GM23338 (cell line): ENCODE data around the gene DENND11. TPM values are rescaled to one million over a fixed set of nuclear protein-coding genes. Genes with fewer than 3 reads are reported as not detected.

ENCODE experiments used
- polyA plus RNA-seq: library from polyadenylated mRNA; unstranded; fragments of >200 nt; fragmentation: Nextera tagmentation; extraction: Ambion mirVana; gene quantifications from 2 replicates; pipeline ENCODE4 v1.2.1, GENCODE V29; 2016
- small RNA-seq: library from RNA; depleted of rRNA; stranded (forward); fragments of <200 nt; gene quantifications from one replicate; pipeline ENCODE3, GENCODE V24; 2014; ENCODE audit warnings: low replicate concordance
- total RNA-seq: library from RNA; depleted of rRNA; stranded (reverse); fragments of >200 nt; shearing (Covaris generic); gene quantifications from 2 replicates; pipeline ENCODE4 v1.2.3, GENCODE V29; 2014; rRNA removed

The DENND11 gene
- total and polyA plus RNA-seq, 2 experiments from 2014 or later: 5.1 to 29.5 TPM

Small RNA genes lying within 50 kb of the gene (small RNA-seq; reads per million reads assigned to genes)
- not detected for gene RNU1-82P

Other genes with a start within 250 kb of the DENND11 start
- 36.6 and 37.9 TPM in 2 replicates for gene AGK, start 150.8 kb downstream of the DENND11 start, total RNA-seq
- gene AGK, start 150.8 kb downstream of the DENND11 start, polyA plus RNA-seq: 19.1 and 21.9 TPM in 2 replicates
- gene WEE2, start 6.2 kb upstream of the DENND11 start, total RNA-seq: 0.16 TPM in 1 of 2 replicates, not detected in the other
- gene WEE2, start 6.2 kb upstream of the DENND11 start, polyA plus RNA-seq: not detected in 2 replicates
- 283 and 350 TPM in 2 replicates for gene SSBP1, start 36.2 kb upstream of the DENND11 start, total RNA-seq
- gene SSBP1, start 36.2 kb upstream of the DENND11 start, polyA plus RNA-seq: 972 and 1,006 TPM in 2 replicates
- gene TAS2R3, start 61.9 kb upstream of the DENND11 start, total RNA-seq: 3.9 and 6.9 TPM in 2 replicates
- gene TAS2R3, start 61.9 kb upstream of the DENND11 start, polyA plus RNA-seq: not detected in 2 replicates
- 3.3 and 4.2 TPM in 2 replicates for gene TAS2R4, start 74.5 kb upstream of the DENND11 start, total RNA-seq
- gene TAS2R4, start 74.5 kb upstream of the DENND11 start, polyA plus RNA-seq: 0.77 and 1.2 TPM in 2 replicates
- gene TAS2R5, start 88.1 kb upstream of the DENND11 start, total RNA-seq: 5.1 and 5.8 TPM in 2 replicates
- gene TAS2R5, start 88.1 kb upstream of the DENND11 start, polyA plus RNA-seq: 0.82 and 0.89 TPM in 2 replicates
- not detected in 2 replicates for gene PRSS37, start 139.3 kb upstream of the DENND11 start, total RNA-seq
- gene PRSS37, start 139.3 kb upstream of the DENND11 start, polyA plus RNA-seq: 0.23 and 0.58 TPM in 2 replicates
- 1.6 TPM in 1 of 2 replicates, not detected in the other for gene OR9A4, start 214.2 kb upstream of the DENND11 start, total RNA-seq
- gene OR9A4, start 214.2 kb upstream of the DENND11 start, polyA plus RNA-seq: 0.14 TPM in 1 of 2 replicates, not detected in the other
- gene CLEC5A, start 244.8 kb upstream of the DENND11 start, total RNA-seq: not detected in 2 replicates
- not detected in 2 replicates for gene CLEC5A, start 244.8 kb upstream of the DENND11 start, polyA plus RNA-seq